ENCODE measurements around the gene GLIS1. TPM values are rescaled to one million over a fixed set of nuclear protein-coding genes. Genes with fewer than 3 reads are reported as not detected.

The GLIS1 gene
- total and polyA plus RNA-seq, 2 of the 8 experiments (the other 6 are each of a cell fraction or from before 2014, with no cell fraction given): 0.15 to 0.22 TPM

- no peak for TF ChIP-seq HDAC6 (IDR thresholded peaks at IDR 0.05; ENCODE audit: low read depth, low read length)
These were observed 165.4 kb downstream of the GLIS1 start (continued) for GRCh38 chr1:53573522-53573921.

Measured in H1 (cell line).